Amygdala (tissue), 56 donors: ENCODE results near the gene DCTN1.

Experiments
- DNase-seq, 56 donors: peaks; one replicate each; lab custom pipeline; 2025; lab: John Stamatoyannopoulos, UW

Gene DCTN1

DNA sequence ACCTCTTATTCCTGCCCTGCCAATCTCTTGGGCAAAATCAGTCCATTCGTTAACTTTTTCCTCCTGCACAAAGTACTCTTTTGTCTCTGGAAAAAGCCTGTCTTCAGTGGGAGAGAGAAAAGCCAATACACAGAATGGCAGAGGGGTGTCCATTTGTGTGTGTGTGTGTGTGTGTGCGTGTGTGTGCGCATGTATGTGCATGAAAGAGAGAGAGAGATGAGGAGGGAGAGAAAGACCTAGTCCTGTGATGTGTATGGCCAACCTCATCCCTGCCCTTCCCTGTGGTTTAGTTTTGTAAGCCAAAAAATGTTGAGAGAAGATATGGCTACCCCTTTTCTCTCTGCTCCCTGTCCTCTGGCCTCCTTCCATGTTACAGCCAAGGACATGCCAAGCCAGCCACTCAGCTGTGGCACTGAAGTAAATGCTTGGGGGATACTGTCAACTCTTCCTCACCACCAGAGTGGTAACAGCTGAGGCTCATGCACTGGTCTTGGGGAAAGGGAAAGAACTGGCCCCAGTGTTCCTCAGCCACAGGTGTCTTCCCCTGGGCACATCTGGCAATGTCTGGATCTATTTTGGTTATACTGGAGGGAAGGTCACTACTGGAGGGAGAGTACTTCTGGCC, 47.4 kb downstream of the DCTN1 start:
- no peak for DNase-seq

DNA sequence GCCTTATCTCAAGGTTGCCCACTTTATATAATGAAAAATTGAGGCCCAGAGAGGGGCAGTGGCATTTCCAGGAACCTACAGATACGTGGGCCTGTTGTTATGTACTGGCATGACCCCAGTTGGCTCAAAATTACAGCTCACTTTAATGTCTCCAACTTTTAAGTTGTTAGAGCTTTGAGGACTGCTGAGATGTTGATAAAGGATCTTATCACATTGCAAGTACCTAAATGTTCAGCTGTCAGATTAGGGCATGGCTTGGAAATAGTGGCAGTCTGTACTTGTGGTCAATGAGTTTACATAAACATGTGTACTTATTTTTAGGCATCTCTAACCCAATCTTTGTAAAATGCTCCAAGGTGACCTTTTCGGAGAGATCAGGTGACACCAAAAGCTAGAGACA, 51.5 kb downstream of the DCTN1 start:
- DNase-seq: no peak

DNA sequence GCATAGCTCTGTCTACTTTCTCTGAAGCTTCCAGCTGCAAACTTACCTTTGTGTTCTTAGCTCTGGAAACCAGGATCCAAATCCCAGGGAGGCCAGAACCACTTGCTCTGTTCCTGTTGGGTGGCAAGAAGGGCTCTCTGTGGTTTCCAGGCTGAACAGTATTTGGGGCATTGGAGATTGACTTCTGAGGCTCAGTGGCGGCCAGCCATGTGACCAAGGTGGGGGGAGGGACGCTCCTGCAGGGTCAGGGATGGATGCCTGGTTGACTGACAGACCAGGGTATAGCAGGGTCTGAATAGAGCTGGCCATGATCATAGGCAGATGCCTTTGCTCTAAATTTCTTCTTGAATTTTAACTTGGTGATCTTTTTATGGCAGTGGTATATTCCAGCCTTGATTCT, 52.0 kb downstream of the DCTN1 start:
- DNase-seq: no peak

DNA sequence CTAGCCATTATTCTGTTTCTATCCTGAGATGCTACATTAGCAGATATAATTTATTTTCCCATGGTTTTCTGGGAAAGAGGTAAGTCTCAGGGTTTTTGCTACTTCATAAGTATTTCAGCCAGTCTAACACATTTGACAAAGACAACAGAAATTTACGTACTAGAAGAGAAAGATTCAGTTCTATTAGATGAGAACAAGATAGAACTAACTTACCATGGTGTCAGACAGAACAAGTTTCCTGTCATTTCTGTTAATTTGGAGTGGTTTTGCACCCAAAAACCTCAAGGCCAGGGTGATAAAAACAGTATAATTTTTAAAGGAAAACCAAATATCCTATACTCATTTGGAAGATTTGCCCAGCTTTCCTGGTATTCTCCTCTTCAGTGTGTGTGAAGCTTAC, 52.5 kb downstream of the DCTN1 start:
- no peak for DNase-seq

- DNase-seq: no peak
Measured at GRCh38 chr2:74327199-74327598, 52.9 kb downstream of the DCTN1 start.

DNA sequence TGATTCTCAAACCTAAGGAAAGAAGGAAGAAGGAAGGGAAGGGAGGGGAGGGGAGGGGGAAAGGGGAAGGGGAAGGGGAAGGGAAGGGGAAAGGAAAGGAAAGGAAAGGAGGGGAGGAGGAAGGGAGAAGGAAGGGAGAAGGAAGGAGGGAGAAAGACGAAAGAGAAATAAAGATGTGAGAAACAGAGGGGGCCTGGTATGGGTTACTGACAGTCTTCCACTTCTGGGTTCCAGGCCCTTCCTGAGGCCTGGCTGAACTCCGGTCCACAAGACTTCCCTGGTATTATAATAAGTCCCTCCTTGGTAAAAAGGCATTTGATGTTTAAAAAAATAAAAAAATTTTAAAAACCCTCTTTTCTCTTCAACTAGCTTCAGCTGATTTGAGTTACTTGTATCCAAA, 54.3 kb downstream of the DCTN1 start:
- DNase-seq: no peak

GRCh38 chr2:74321737-74322136, 58.4 kb downstream of the DCTN1 start:
- DNase-seq: no peak

DNA sequence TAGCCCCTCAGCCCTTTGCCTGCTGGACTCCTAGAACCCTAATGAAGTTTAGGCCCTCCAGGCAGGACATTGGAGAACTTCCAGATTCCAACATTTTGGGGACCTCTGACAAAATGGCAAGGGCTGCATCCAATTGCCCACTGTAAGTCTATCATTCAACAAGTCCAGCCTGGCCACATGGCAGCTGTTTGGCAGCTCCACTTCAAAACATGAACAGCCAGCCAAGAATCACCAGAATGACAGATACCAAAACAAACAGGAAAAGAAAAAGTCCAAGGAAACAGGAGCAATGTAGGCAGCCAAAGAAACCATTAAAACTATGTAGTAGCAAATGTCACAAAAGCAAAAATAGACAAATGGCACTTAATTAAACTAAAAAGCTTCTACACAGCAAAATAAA, 62.4 kb downstream of the DCTN1 start:
- peak in 7 of 56 donors; percentile 1 to 39 (median 5) for DNase-seq

DNA sequence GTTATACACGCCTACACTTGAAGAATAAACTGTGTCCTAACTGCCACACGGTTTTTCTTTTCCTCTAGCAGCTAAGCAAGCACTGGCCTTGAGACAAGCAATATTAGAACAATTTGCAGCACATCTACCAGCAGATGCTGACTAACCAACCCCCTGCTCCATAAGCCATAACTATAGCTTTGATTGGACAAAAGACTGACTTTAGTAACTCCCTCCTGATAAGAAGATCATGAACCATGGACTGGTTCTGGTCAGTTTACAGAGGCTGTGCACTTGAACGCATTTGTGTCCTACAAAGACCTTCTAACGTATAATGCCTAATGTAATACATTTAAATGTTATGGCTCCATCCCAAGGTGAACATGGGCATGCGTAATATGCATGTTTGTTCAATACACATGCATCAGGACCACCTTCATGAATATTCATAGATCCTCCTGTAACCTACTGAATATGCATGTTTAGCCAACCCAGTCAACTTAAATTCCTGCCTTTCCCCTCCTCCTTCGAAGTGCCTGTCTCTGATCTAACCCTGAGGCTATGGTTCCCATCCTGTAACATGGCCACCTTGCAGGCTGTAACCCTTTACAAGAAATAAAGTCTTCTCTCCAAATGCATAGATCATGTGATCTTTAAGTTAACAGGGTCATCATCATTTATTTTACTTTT, 63.4 kb downstream of the DCTN1 start:
- no peak for DNase-seq

GRCh38 chr2:74314107-74314506, 66.0 kb downstream of the DCTN1 start:
- no peak for DNase-seq

DNA sequence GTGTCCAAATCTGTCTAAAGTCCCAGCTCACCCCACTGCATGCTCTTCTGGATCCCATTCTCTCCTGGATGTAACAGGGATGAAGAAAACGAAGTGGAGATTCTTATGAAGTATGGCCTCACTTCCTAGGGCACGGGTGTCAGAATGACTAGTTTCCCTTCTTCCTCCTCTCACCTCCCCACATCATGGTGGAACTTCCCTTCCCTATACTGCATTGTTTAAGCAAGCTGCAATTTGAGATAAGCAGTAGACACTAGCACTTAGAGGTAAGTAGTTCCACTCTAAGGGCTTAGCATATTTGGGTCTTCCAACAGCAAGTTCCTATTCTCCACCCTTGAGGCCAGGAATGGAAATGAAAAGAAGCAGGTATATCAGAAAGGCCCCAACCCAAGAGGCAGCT, 66.6 kb downstream of the DCTN1 start:
- no peak for DNase-seq

DNA sequence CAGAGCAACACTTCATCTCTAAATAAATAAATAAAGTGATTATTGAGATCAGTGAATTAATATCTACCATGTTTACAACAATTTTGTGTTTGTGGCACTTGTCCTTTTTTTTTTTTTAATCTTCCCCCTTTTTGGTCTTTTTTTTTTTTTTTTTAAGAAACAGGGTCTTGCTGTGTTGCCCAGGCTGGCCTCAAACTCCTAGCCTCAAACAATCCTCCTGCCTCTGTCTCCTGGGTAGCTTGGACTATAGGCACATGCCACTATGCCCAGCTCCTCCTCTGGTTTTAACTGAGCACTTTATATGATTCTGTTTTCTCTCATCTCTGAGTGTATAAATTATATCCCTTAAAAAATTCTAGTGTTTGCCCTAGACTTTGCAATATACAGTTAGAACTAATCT, 67.2 kb downstream of the DCTN1 start:
- DNase-seq: no peak
